Heart left ventricle (tissue), 16 donors: ENCODE results near the gene DES. TPM values are rescaled to one million over a fixed set of nuclear protein-coding genes. Genes with fewer than 3 reads are reported as not detected.
A peak's percentile ranks its signal among the peaks of the same experiment; 100 is the strongest.

Experiments
- ATAC-seq, 4 donors: fragments of 200-7000 bp; cut with Tn5 transposase; one replicate each; pipeline ENCODE4 v1.9.1; 2020 to 2022; ENCODE audit warnings: moderate library complexity in 4 of 4, mild to moderate bottlenecking in 3 of 4, moderate number of reproducible peaks in 1 of 4
- DNase-seq, 5 donors: peaks; one replicate each; pipeline ENCODE4 v3.0.0-alpha.2; 2020
- H3K27ac ChIP-seq, 12 donors: fragments of 200-600 bp; sonication (generic) in 4 of 12; one replicate each; pipeline versions ENCODE4 v1.5.0 to v1.8.0; 2016 to 2022; ENCODE audit warnings: mild to moderate bottlenecking in 2 of 12
- H3K27me3 ChIP-seq, 9 donors: fragments of 200-600 bp; sonication (generic) in 2 of 9; one replicate each; pipeline versions ENCODE4 v1.5.1 to v1.8.0; 2016 to 2022; ENCODE audit warnings: mild to moderate bottlenecking in 3 of 9
- H3K36me3 ChIP-seq, 9 donors: fragments of 200-600 bp; sonication (generic) in 2 of 9; one replicate each; pipeline versions ENCODE4 v1.5.0 to v1.8.0; 2018 to 2022; ENCODE audit warnings: mild to moderate bottlenecking in 2 of 9
- H3K4me1 ChIP-seq, 12 donors: fragments of 200-600 bp; sonication (generic) in 4 of 12; one replicate each; pipeline versions ENCODE4 v1.5.0 to v1.8.0; 2016 to 2022; ENCODE audit warnings: mild to moderate bottlenecking in 3 of 12
- H3K4me3 ChIP-seq, 12 donors: fragments of 200-600 bp; sonication (generic) in 4 of 12; one replicate each; pipeline versions ENCODE4 v1.5.0 to v1.8.0; 2017 to 2022; ENCODE audit warnings: mild to moderate bottlenecking in 9 of 12, moderate library complexity in 4 of 12
- H3K9me3 ChIP-seq, 12 donors: fragments of 200-600 bp; sonication (generic) in 4 of 12; one replicate each; pipeline versions ENCODE4 v1.5.0 to v1.8.0; 2016 to 2022; ENCODE audit warnings: mild to moderate bottlenecking in 1 of 12
- POLR2A ChIP-seq, 2 donors: fragments of 450-650 bp; IDR thresholded peaks; one replicate each; pipeline ENCODE4 v1.6.1; 2017; ENCODE audit warnings: antibody characterized with exemption in 2 of 2, mild to moderate bottlenecking in 2 of 2, moderate library complexity in 2 of 2
- WGBS, 4 donors: extraction: QIAGEN DNeasy Blood & Tissue Kit in 2 of 4; methylation state at CpG; one replicate each; pipeline versions ENCODE4 v1.1.5 to v1.1.7; 2013 to 2018; 5-methylcytosine and 5-hydroxymethylcytosine counted together
- intact Hi-C, 10 donors: fragments of 100-400 bp; cut with DNase I; formaldehyde crosslinking; loops; one replicate each; pipeline versions ENCODE4 v1.11.1 to v1.14.2; 2022
- long read RNA-seq, 3 donors: library from polyadenylated mRNA; unstranded; transcript quantifications; one replicate each; pipeline ENCODE4 v2.0.0, GENCODE V29; 2020 to 2021
- polyA plus RNA-seq, 2 donors: library from polyadenylated mRNA; stranded (reverse); fragments of 200-250 nt; gene quantifications; one replicate each; pipeline ENCODE4 v1.2.3, GENCODE V29; 2013
- total RNA-seq, 9 donors: library from RNA; depleted of rRNA in 2 of 9; stranded (reverse); fragments of >200 nt in 2 of 9; fragmentation: NEBNext Ultra II Directional in 3 of 9; extraction: Animal tissue kit (Norgen Biotek cat#: 25700) in 3 of 9; gene quantifications; one replicate each; pipeline versions ENCODE4 v1.1.0 to v1.2.4, GENCODE V29; 2016 to 2023
- TF ChIP-seq, protein P1 (sequence below), 12 donors: fragments of 200-600 bp; sonication (generic) in 4 of 12; IDR thresholded peaks; one replicate each; pipeline versions ENCODE4 v1.5.0 to v1.8.0; 2018 to 2022; ENCODE audit warnings: antibody characterized with exemption in 12 of 12, mild to moderate bottlenecking in 5 of 12
- donor health status: ischemic (EF 13 %, LVEDD 7.1; RV severe dilation, severe dysfunction).
- donor health status: healthy with polysubstance abuse.
- donor health status: DM: no; HTN: yes; CAD: no.
- donor health status: DM: no; HTN: no; CAD: no.
- donor health status: ischemic (EF 25% LVEDD 6.9; RV normal size, moderate dysfunction).
- donor health status: ischemic (EF 25% LVEDD 5.7; RV mildly dilated, moderate dysfunction).
- donor health status: healthy.
- donor health status: DM: yes; HTN: yes; CAD: no.
- donor health status: ischemic (EF 35%, LVEDD 5.7; RV mildly dilated, moderate dysfunction).
- donor health status: nonischemic (EF 11% LVEDD 7.7; RV severe dilation, severe dysfunction).
- donor health status: DM: yes; HTN: yes; CAD: no.
- donor health status: PGD.
- donor health status: ischemic (EF 29% LVEDD 5.4; RV normal size, mild dysfunction).
- donor health status: nonischemic (EF 23%, LVEDD 6.1; RV moderate dilation, normal function).

Gene DES
- total RNA-seq (over 10,000 TPM in 8 of 9 donors, 1,000 to 10,000 TPM in 1; 9,618 to 28,674 (median 17,979) TPM), polyA plus RNA-seq (over 10,000 TPM; 15,024 to 19,385 TPM)
- long read RNA-seq, donor 1, transcript DES-201 (9 exons, 2,248 nt) = major isoform, 38,540 of 43,572 reads
- long read RNA-seq, donor 1, transcript DES-203 (2 exons, 462 nt) = minor isoform, 99 of 43,572 reads
- long read RNA-seq, donor 1, partial matches to known transcripts = 3,405 of 43,572 reads
- long read RNA-seq, donor 1, other reads (novel, unspliced or antisense) = 1,528 of 43,572 reads
- long read RNA-seq, donor 2, transcript DES-201 (9 exons, 2,248 nt) = major isoform, 157,378 of 164,704 reads
- long read RNA-seq, donor 2, transcript DES-203 (2 exons, 462 nt) = minor isoform, 87 of 164,704 reads
- long read RNA-seq, donor 2, partial matches to known transcripts = 4,221 of 164,704 reads
- long read RNA-seq, donor 2, other reads (novel, unspliced or antisense) = 3,018 of 164,704 reads
- long read RNA-seq, donor 3, transcript DES-201 (9 exons, 2,248 nt) = major isoform, 42,741 of 47,054 reads
- long read RNA-seq, donor 3, transcript DES-203 (2 exons, 462 nt) = minor isoform, 73 of 47,054 reads
- long read RNA-seq, donor 3, partial matches to known transcripts = 3,005 of 47,054 reads
- long read RNA-seq, donor 3, other reads (novel, unspliced or antisense) = 1,234 of 47,054 reads

DNA sequence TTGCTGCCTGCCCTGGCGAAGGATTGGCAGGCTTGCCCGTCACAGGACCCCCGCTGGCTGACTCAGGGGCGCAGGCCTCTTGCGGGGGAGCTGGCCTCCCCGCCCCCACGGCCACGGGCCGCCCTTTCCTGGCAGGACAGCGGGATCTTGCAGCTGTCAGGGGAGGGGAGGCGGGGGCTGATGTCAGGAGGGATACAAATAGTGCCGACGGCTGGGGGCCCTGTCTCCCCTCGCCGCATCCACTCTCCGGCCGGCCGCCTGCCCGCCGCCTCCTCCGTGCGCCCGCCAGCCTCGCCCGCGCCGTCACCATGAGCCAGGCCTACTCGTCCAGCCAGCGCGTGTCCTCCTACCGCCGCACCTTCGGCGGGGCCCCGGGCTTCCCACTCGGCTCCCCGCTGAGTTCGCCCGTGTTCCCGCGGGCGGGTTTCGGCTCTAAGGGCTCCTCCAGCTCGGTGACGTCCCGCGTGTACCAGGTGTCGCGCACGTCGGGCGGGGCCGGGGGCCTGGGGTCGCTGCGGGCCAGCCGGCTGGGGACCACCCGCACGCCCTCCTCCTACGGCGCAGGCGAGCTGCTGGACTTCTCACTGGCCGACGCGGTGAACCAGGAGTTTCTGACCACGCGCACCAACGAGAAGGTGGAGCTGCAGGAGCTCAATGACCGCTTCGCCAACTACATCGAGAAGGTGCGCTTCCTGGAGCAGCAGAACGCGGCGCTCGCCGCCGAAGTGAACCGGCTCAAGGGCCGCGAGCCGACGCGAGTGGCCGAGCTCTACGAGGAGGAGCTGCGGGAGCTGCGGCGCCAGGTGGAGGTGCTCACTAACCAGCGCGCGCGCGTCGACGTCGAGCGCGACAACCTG is at the start of gene DES:
Gene DES (plus strand): TSS at position 223 of the 857 bp plus-strand sequence. CDS start 86 bp downstream, at position 309.
- DNase-seq = peak; percentile 81 to 91 (median 84)
- intact Hi-C loops = no loop called here
- ATAC-seq = peak; percentile 43 to 65 (median 60)
- H3K27me3 ChIP-seq = peaks cover 0 to 21% (median 15%) of the 10 kb centered on the region in 9 donors
- 5 to 11% (median 5%) methylated on average over 39 to 98 of the region's 98 CpGs for WGBS, 4 donors
- peaks cover 0 to 38% (median 10%) of the 10 kb centered on the region in 12 donors for H3K4me1 ChIP-seq
- TF ChIP-seq, protein P1, sequence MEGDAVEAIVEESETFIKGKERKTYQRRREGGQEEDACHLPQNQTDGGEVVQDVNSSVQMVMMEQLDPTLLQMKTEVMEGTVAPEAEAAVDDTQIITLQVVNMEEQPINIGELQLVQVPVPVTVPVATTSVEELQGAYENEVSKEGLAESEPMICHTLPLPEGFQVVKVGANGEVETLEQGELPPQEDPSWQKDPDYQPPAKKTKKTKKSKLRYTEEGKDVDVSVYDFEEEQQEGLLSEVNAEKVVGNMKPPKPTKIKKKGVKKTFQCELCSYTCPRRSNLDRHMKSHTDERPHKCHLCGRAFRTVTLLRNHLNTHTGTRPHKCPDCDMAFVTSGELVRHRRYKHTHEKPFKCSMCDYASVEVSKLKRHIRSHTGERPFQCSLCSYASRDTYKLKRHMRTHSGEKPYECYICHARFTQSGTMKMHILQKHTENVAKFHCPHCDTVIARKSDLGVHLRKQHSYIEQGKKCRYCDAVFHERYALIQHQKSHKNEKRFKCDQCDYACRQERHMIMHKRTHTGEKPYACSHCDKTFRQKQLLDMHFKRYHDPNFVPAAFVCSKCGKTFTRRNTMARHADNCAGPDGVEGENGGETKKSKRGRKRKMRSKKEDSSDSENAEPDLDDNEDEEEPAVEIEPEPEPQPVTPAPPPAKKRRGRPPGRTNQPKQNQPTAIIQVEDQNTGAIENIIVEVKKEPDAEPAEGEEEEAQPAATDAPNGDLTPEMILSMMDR (IDR thresholded peaks at IDR 0.05) = no peak
- peak; percentile 25 to 84 for TF ChIP-seq POLR2A (IDR thresholded peaks at IDR 0.05)
- H3K36me3 ChIP-seq = peaks cover 0 to 31% (median 23%) of the 10 kb centered on the region in 9 donors
- H3K9me3 ChIP-seq = no peaks in the 10 kb centered on the region
- H3K27ac ChIP-seq = peak within 1 kb of the TSS; percentile 88 to 99 (median 96)
- H3K4me3 ChIP-seq = peak within 1 kb of the TSS; percentile 49 to 80 (median 63)

- no peak for TF ChIP-seq POLR2A (IDR thresholded peaks at IDR 0.05)
- TF ChIP-seq, protein P1 (IDR thresholded peaks at IDR 0.05) = no peak
- Histone ChIP-seq H3K27me3 (no peaks in the 10 kb centered on the region), H3K4me3 (peak overlapping the region in 5 of 12 donors; percentile 11 to 31 (median 15)), H3K27ac (peak overlapping the region in 10 of 12 donors; percentile 32 to 76 (median 64)), H3K9me3 (no peaks in the 10 kb centered on the region), H3K36me3 (peaks cover 0 to 11% (median 7%) of the 10 kb centered on the region in 9 donors), H3K4me1 (peaks cover 0 to 14% (median 10%) of the 10 kb centered on the region in 12 donors)
- DNase-seq (peak in 3 of 5 donors; percentile 41 to 51 (median 41)), ATAC-seq (peak; percentile 81 to 92 (median 92))
- intact Hi-C loops = no loop called here
- 36 to 50% (median 41%) methylated on average over 3 of the region's 3 CpGs for whole genome bisulfite sequencing, 4 donors
These were observed 49.4 kb upstream of the DES start for GRCh38 chr2:219368690-219369191.

DNA sequence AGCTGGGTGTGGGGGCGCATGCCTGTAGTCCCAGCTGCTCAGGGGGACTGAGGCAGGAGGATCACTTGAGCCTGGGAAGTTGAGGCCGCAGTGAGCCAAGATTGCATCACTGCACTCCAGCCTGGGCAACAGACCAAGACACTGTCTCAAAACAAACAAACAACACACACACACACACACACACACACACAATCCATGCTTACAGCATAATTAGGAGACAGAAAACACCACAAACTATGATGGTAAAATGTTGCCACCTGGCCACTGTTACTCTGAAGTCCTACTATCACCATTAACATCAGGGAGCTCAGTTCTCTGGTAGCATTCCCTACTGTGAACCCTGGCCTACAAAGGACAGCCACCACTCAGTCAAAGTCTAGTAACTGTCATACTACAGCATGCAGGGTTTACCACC is 48.7 kb upstream of the DES start:
- peak in 4 of 5 donors; percentile 41 to 65 (median 58) for DNase-seq
- Histone ChIP-seq H3K4me1 (peaks cover 0 to 14% (median 10%) of the 10 kb centered on the region in 12 donors), H3K27me3 (no peaks in the 10 kb centered on the region), H3K9me3 (no peaks in the 10 kb centered on the region), H3K27ac (peak overlapping the region in 8 of 12 donors; percentile 32 to 76 (median 66)), H3K36me3 (peaks cover 0 to 18% (median 14%) of the 10 kb centered on the region in 9 donors), H3K4me3 (no peak overlapping the region)
- TF ChIP-seq, protein P1 (IDR thresholded peaks at IDR 0.05) = no peak
- no peak for TF ChIP-seq POLR2A (IDR thresholded peaks at IDR 0.05)
- 25 to 83% (median 37%) methylated on average over 1 to 2 of the region's 2 CpGs for WGBS, 4 donors
- ATAC-seq = peak; percentile 53 to 73 (median 66)
- intact Hi-C loops = no loop called here
